Measurements from ENCODE around the gene SLC9A7.

The SLC9A7 gene

DNA sequence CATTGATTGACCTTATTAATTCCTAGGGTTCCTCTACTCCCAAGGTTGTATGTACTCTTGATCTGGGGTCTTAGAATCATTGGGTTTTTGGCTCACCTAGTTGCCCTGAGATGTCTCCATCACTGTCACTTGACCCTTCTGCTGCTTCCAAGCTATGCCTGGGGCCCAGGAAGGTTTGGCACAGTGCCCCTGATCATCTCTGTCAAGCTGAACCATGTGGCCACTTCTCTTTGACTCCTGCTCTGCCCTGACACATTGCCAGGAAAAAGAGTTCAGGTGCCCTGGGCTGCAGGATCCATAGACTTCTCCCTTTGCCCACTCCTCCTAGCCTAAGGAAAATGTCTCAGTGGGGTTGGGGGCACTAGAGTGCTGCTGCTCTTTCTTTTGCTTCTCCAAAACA, 189.3 kb downstream of the SLC9A7 start:
- no peak for DNase-seq

- no peak for DNase-seq
These were observed 191.5 kb downstream of the SLC9A7 start for GRCh38 chrX:46567388-46567787.

GRCh38 chrX:46561824-46562657, 196.9 kb downstream of the SLC9A7 start:
- peak; percentile 46 for DNase-seq

- DNase-seq = no peak
These were observed 199.9 kb downstream of the SLC9A7 start for GRCh38 chrX:46559062-46559461.

GRCh38 chrX:46554942-46555341, 204.0 kb downstream of the SLC9A7 start:
- peak; percentile 60 for DNase-seq

DNA sequence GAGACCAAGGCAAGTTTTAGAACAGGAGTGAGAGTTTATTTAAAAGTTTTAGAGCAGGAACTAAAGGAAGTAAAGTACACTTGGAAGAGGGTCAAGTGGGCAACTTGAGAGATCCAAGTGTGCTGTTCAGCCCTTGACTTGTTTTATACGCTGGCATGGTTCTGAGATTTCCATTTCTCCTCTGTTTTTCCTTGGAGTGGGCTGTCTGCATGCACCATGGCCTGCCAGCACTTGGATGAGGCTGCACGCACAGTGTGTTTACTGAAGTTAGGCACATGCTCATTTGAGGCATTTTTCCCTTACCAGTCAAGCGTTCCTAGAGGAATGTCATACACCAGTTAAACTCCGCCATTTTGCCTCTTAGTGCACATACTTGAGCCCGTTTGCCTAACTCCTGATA, 205.0 kb downstream of the SLC9A7 start:
- no peak for DNase-seq

DNA sequence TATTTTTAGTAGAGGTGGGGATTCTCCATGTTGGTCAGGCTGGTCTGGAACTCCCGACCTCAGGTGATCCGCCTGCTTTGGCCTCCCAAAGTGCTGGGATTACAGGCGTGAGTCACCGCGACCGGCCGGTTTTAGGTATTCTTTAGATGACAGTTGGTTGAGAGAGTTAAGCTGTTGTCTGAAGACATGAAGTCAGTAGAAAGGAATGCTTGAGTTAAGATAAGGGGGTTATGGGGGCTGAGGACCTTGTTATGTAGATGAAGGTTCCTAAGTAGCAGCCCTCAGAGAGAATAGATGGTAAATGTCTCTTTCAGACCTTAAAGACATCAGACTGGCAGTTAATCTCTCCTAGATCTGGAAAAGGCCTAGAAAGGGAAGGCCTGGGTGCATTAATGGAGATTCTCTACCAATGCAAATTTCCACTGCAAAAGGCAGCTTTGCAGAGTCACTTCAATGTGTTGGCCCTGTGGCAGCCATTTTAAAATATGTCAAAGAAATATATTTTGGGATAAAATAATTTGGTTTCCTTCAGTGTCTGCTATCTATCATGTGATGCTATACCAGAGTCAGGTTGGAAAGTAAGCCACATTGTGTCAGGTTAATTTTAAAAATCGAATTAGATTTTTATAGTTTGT, 207.3 kb downstream of the SLC9A7 start:
- DNase-seq = no peak

- no peak for DNase-seq
These were observed 209.0 kb downstream of the SLC9A7 start for GRCh38 chrX:46549914-46550313.

Data from inflammatory macrophage treated with lipopolysaccharide for 4 hours (primary cell).